CD4-positive, alpha-beta memory T cell (primary cell): ENCODE results near the gene CD34. TPM values are rescaled to one million over a fixed set of nuclear protein-coding genes. Genes with fewer than 3 reads are reported as not detected.

ENCODE experiments used
- CTCF ChIA-PET: fragments of 350-600 bp; sonication (Branson Sonifier 250); formaldehyde crosslinking; loops from one replicate; lab custom pipeline; 2021; ENCODE audit warnings: inconsistent platforms; ENCODE audit not compliant: partially characterized antibody; lab: Charles Lee
- POLR2A ChIA-PET: fragments of 350-600 bp; sonication (Branson Sonifier 250); formaldehyde crosslinking; loops from one replicate; lab custom pipeline; 2021; ENCODE audit not compliant: partially characterized antibody; lab: Charles Lee
- DNase-seq, 5 donors: peaks; one replicate each; pipeline versions ENCODE4 v3.0.0 to v3.0.0-alpha.2; 2020 to 2022; ENCODE audit warnings: mixed read lengths in 1 of 5
- H3K27ac ChIP-seq: one replicate; pipeline ENCODE4 v1.7.0; 2013; ENCODE audit warnings: low read depth, low read length
- H3K27me3 ChIP-seq: 2 replicates; pipeline ENCODE4 v1.7.0; 2013; ENCODE audit warnings: mild to moderate bottlenecking, low read length, moderate library complexity; ENCODE audit not compliant: insufficient read depth
- H3K36me3 ChIP-seq: 2 replicates; pipeline ENCODE4 v1.7.0; 2013; ENCODE audit warnings: mild to moderate bottlenecking, low read length, moderate library complexity; ENCODE audit not compliant: insufficient read depth
- H3K4me1 ChIP-seq: 2 replicates; pipeline ENCODE4 v1.7.0; 2013; ENCODE audit warnings: mild to moderate bottlenecking, low read length, moderate library complexity; ENCODE audit not compliant: insufficient read depth
- H3K4me3 ChIP-seq, 2 donors: one replicate each; pipeline ENCODE4 v1.7.0; 2013; ENCODE audit warnings: low read length in 2 of 2, mild to moderate bottlenecking in 1 of 2
- H3K9me3 ChIP-seq, 2 donors: one replicate each; pipeline ENCODE4 v1.7.0; 2013; ENCODE audit warnings: low read length in 2 of 2, control low read depth in 1 of 2; ENCODE audit not compliant: control insufficient read depth in 1 of 2
- H3K27ac Mint-ChIP-seq, 7 donors: one replicate each; pipeline ENCODE4 v1.8.0; 2020 to 2021; ENCODE audit warnings: mixed read lengths in 7 of 7, mild to moderate bottlenecking in 6 of 7, inconsistent platforms in 3 of 7, moderate library complexity in 3 of 7
- H3K27me3 Mint-ChIP-seq, 2 donors: one replicate each; pipeline ENCODE4 v1.8.0; 2020 to 2021; ENCODE audit warnings: mixed read lengths in 2 of 2
- H3K36me3 Mint-ChIP-seq, 2 donors: one replicate each; pipeline ENCODE4 v1.8.0; 2020 to 2021; ENCODE audit warnings: mixed read lengths in 2 of 2, inconsistent platforms in 1 of 2, mild to moderate bottlenecking in 1 of 2
- H3K4me1 Mint-ChIP-seq, 4 donors: one replicate each; pipeline ENCODE4 v1.8.0; 2020 to 2021; ENCODE audit warnings: mixed read lengths in 4 of 4, mild to moderate bottlenecking in 1 of 4
- H3K4me3 Mint-ChIP-seq, 8 donors: one replicate each; pipeline ENCODE4 v1.8.0; 2020 to 2021; ENCODE audit warnings: mixed read lengths in 8 of 8, mild to moderate bottlenecking in 7 of 8, moderate library complexity in 6 of 8, inconsistent platforms in 3 of 8
- H3K9me3 Mint-ChIP-seq, 8 donors: one replicate each; pipeline ENCODE4 v1.8.0; 2020 to 2021; ENCODE audit warnings: mixed read lengths in 8 of 8, mild to moderate bottlenecking in 5 of 8, inconsistent platforms in 3 of 8, moderate library complexity in 1 of 8
- intact Hi-C: fragments of 100-400 bp; cut with micrococcal nuclease; formaldehyde crosslinking; loops from one replicate; pipeline ENCODE4 v1.15.1; 2023
- polyA plus RNA-seq, 2 donors: library from polyadenylated mRNA; unstranded; fragments of 300-500 nt; fragmentation: Illumina TruSeq; gene quantifications; one replicate each; pipeline ENCODE4 v1.2.3, GENCODE V29; 2021
- total RNA-seq, 2 experiments: library from RNA; stranded (reverse); gene quantifications; one replicate each; pipeline ENCODE4 v1.2.3, GENCODE V29; 2021

Gene CD34
- total and polyA plus RNA-seq, 4 experiments from 2014 or later: 0.03 TPM; not detected in 3

DNA sequence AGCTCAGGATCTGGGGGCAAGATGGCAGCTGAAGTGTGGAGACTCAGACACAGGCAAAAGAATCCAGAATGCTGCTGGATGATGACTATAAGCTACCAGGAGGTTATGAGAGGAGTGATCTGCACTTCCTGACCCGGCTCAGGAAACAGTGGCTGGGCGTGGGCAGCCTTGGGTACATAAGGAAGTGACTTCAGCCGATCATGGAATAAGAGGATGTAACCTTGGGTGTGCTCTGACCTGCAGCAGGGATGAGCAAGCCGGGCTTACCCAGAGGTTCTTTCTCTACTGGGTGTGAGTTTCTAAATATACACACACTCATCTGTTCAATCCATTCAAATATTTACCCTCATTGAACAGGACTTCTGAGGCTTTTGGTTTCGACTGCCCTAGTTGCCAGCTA lies 62.7 kb downstream of the CD34 start:
- CTCF ChIA-PET: interaction anchor here (0.9 to 1.1 kb wide), 4 partner anchors 20 to 37 kb away, joined by 3 to 8 read pairs (median 5); no protein-coding TSS in a partner anchor
- no peak overlapping the region for H3K27ac ChIP-seq
- intact Hi-C loops: loop anchor here (2.0 kb wide), 1 partner anchor 17 kb away; no protein-coding TSS in a partner anchor
- peaks cover 77% of the 10 kb centered on the region for H3K4me1 ChIP-seq
- no peaks in the 10 kb centered on the region for H3K27me3 Mint-ChIP-seq
- H3K9me3 ChIP-seq: no peaks in the 10 kb centered on the region
- no peaks in the 10 kb centered on the region for H3K36me3 ChIP-seq
- peaks cover 34 to 66% of the 10 kb centered on the region in 2 donors for H3K36me3 Mint-ChIP-seq
- peak overlapping the region; percentile 8 to 89 (median 72) for H3K27ac Mint-ChIP-seq
- no peak for DNase-seq
- H3K4me3 ChIP-seq: no peak overlapping the region
- H3K9me3 Mint-ChIP-seq: no peaks in the 10 kb centered on the region
- H3K4me3 Mint-ChIP-seq: peak overlapping the region in 7 of 8 donors; percentile 33 to 80 (median 71)
- no peaks in the 10 kb centered on the region for H3K27me3 ChIP-seq
- peaks cover 74 to 98% (median 87%) of the 10 kb centered on the region in 4 donors for H3K4me1 Mint-ChIP-seq
- POLR2A ChIA-PET: interaction anchor here (0.7 to 3.9 kb wide), 6 partner anchors 11 to 24 kb away, joined by 3 to 18 read pairs (median 6); no protein-coding TSS in a partner anchor

DNA sequence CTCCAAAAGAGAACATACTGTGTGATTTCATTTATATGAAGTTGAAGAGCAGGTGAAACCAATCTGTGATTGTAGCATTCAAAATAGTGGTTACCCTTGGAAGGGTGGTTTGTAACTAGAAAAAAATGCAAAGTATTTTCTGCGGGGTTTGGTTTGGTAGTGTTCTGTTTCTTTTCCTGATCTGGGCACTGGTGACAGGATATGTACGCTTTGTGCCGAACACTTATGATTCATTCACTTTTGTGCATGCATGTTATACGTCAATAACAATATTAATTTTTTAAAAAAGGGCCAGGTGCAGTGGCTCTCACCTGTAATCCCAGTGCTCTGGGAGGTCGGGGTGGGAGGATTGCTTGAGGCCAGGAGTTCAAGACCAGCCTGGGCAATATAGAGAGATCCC lies 63.8 kb downstream of the CD34 start:
- Histone ChIP-seq H3K9me3 (no peaks in the 10 kb centered on the region), H3K4me3 (no peak overlapping the region), H3K27me3 (no peaks in the 10 kb centered on the region), H3K4me1 (peaks cover 76% of the 10 kb centered on the region), H3K36me3 (peaks cover 8% of the 10 kb centered on the region), H3K27ac (no peak overlapping the region)
- no peak for DNase-seq
- CTCF ChIA-PET: interaction anchor here (1.0 kb wide), 1 partner anchor 27 kb away, joined by 3 read pairs; no protein-coding TSS in a partner anchor
- Mint-ChIP-seq H3K9me3 (no peaks in the 10 kb centered on the region), H3K4me3 (no peak overlapping the region), H3K27me3 (no peaks in the 10 kb centered on the region), H3K4me1 (peaks cover 67 to 98% (median 84%) of the 10 kb centered on the region in 4 donors), H3K27ac (peak overlapping the region in 2 of 7 donors; percentile 20 to 37), H3K36me3 (peaks cover 30 to 64% of the 10 kb centered on the region in 2 donors)
- intact Hi-C loops: no loop called here
- POLR2A ChIA-PET: interaction anchor here (1.4 to 3.9 kb wide), 3 partner anchors 12 to 16 kb away, joined by 3 to 18 read pairs (median 5); no protein-coding TSS in a partner anchor

- no peaks in the 10 kb centered on the region for H3K27me3 ChIP-seq
- CTCF ChIA-PET: no interaction called here
- no peaks in the 10 kb centered on the region for H3K9me3 Mint-ChIP-seq
- H3K27me3 Mint-ChIP-seq: no peaks in the 10 kb centered on the region
- H3K36me3 Mint-ChIP-seq: peaks cover 23 to 50% of the 10 kb centered on the region in 2 donors
- H3K27ac Mint-ChIP-seq: peak overlapping the region in 5 of 7 donors; percentile 15 to 82 (median 53)
- H3K9me3 ChIP-seq: no peaks in the 10 kb centered on the region
- peaks cover 11% of the 10 kb centered on the region for H3K36me3 ChIP-seq
- no peak overlapping the region for H3K27ac ChIP-seq
- no peak overlapping the region for H3K4me3 Mint-ChIP-seq
- H3K4me3 ChIP-seq: no peak overlapping the region
- POLR2A ChIA-PET: no interaction called here
- no peak for DNase-seq
- H3K4me1 Mint-ChIP-seq: peaks cover 59 to 91% (median 75%) of the 10 kb centered on the region in 4 donors
- peaks cover 68% of the 10 kb centered on the region for H3K4me1 ChIP-seq
- intact Hi-C loops: no loop called here
These were observed 65.8 kb downstream of the CD34 start for GRCh38 chr1:207845109-207845508.

- peaks cover 67% of the 10 kb centered on the region for H3K4me1 ChIP-seq
- no peaks in the 10 kb centered on the region for H3K9me3 Mint-ChIP-seq
- H3K9me3 ChIP-seq: no peaks in the 10 kb centered on the region
- H3K36me3 Mint-ChIP-seq: peaks cover 23 to 51% of the 10 kb centered on the region in 2 donors
- peaks cover 57 to 89% (median 74%) of the 10 kb centered on the region in 4 donors for H3K4me1 Mint-ChIP-seq
- peak overlapping the region; percentile 4 to 82 (median 56) for H3K27ac Mint-ChIP-seq
- H3K4me3 Mint-ChIP-seq: no peak overlapping the region
- no peaks in the 10 kb centered on the region for H3K27me3 ChIP-seq
- peaks cover 11% of the 10 kb centered on the region for H3K36me3 ChIP-seq
- POLR2A ChIA-PET: no interaction called here
- CTCF ChIA-PET: no interaction called here
- no peak overlapping the region for H3K27ac ChIP-seq
- intact Hi-C loops: no loop called here
- H3K27me3 Mint-ChIP-seq: no peaks in the 10 kb centered on the region
- H3K4me3 ChIP-seq: no peak overlapping the region
- no peak for DNase-seq
These were observed 66.6 kb downstream of the CD34 start for GRCh38 chr1:207844371-207844770.

- no peaks in the 10 kb centered on the region for H3K9me3 ChIP-seq
- Mint-ChIP-seq H3K27me3 (no peaks in the 10 kb centered on the region), H3K4me3 (no peak overlapping the region), H3K36me3 (peaks cover 28 to 53% of the 10 kb centered on the region in 2 donors), H3K9me3 (no peaks in the 10 kb centered on the region), H3K27ac (peak overlapping the region in 4 of 7 donors; percentile 39 to 75 (median 50)), H3K4me1 (peaks cover 57 to 90% (median 73%) of the 10 kb centered on the region in 4 donors)
- CTCF ChIA-PET: interaction anchor here (1.1 to 3.0 kb wide), 8 partner anchors 8 to 43 kb away, joined by 3 to 15 read pairs (median 4); no protein-coding TSS in a partner anchor
- no peak for DNase-seq
- no peak overlapping the region for H3K4me3 ChIP-seq
- POLR2A ChIA-PET: interaction anchor here (0.8 to 1.6 kb wide), 3 partner anchors 9 to 19 kb away, joined by 3 to 6 read pairs (median 4); no protein-coding TSS in a partner anchor
- no peaks in the 10 kb centered on the region for H3K27me3 ChIP-seq
- H3K36me3 ChIP-seq: peaks cover 11% of the 10 kb centered on the region
- intact Hi-C loops: no loop called here
- peaks cover 68% of the 10 kb centered on the region for H3K4me1 ChIP-seq
- no peak overlapping the region for H3K27ac ChIP-seq
These were observed 68.4 kb downstream of the CD34 start for GRCh38 chr1:207842506-207842905.

DNA sequence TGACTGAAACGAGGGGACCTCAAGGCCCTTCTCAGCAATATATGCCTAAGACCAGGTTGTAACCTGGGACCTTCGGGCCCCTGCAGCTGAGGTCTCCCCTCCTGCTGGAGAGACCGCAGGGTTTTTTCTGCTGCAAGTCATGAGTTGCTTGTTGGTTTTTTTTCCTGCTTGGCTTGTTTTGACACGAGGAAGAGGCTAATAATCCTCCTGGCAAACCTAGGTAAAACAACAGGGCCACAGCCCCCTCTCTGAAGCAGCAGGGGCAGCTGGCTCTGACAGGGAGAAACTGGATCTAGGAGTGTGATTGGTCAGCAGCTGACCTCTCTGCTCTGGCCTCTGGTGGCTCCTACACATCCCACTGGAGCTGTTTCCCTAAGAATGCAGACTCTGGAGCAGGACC lies 69.0 kb downstream of the CD34 start:
- H3K4me1 Mint-ChIP-seq: peaks cover 58 to 91% (median 76%) of the 10 kb centered on the region in 4 donors
- no peaks in the 10 kb centered on the region for H3K27me3 ChIP-seq
- no peaks in the 10 kb centered on the region for H3K9me3 ChIP-seq
- no peak for DNase-seq
- POLR2A ChIA-PET: interaction anchor here (0.6 to 1.6 kb wide), 4 partner anchors 8 to 20 kb away, joined by 3 to 6 read pairs (median 4); no protein-coding TSS in a partner anchor
- H3K9me3 Mint-ChIP-seq: no peaks in the 10 kb centered on the region
- peaks cover 73% of the 10 kb centered on the region for H3K4me1 ChIP-seq
- peaks cover 15% of the 10 kb centered on the region for H3K36me3 ChIP-seq
- H3K27ac ChIP-seq: no peak overlapping the region
- H3K4me3 ChIP-seq: no peak overlapping the region
- intact Hi-C loops: no loop called here
- no peaks in the 10 kb centered on the region for H3K27me3 Mint-ChIP-seq
- CTCF ChIA-PET: interaction anchor here (0.7 to 3.0 kb wide), 8 partner anchors 8 to 43 kb away, joined by 3 to 15 read pairs (median 4); no protein-coding TSS in a partner anchor
- no peak overlapping the region for H3K4me3 Mint-ChIP-seq
- peak overlapping the region in 4 of 7 donors; percentile 29 to 64 (median 57) for H3K27ac Mint-ChIP-seq
- H3K36me3 Mint-ChIP-seq: peaks cover 28 to 56% of the 10 kb centered on the region in 2 donors

DNA sequence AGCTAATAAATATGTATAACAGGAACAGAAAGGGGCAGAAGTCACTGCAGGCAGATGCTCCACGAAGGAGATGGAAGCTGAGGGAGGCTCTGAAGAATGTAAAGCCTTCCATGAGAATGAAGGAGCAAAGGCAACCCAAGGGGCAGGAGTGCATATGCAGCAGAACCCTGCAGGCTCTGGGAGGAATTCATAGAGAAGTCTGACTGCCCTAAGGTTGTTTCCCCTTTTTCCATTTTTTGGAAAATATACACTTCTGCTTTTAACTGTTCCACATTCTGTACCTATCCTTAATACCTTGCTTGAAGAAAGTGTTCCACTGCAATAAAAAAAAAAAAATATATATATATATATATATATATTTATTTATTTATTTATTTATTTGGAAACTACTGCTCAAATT lies 69.6 kb downstream of the CD34 start:
- no peaks in the 10 kb centered on the region for H3K27me3 ChIP-seq
- ChIA-PET POLR2A (interaction anchor here (1.6 kb wide), 1 partner anchor 17 kb away, joined by 6 read pairs; no protein-coding TSS in a partner anchor), CTCF (interaction anchor here (1.7 to 3.0 kb wide), 3 partner anchors 12 to 23 kb away, joined by 5 to 15 read pairs (median 5); no protein-coding TSS in a partner anchor)
- no peak overlapping the region for H3K4me3 ChIP-seq
- H3K4me3 Mint-ChIP-seq: no peak overlapping the region
- H3K4me1 Mint-ChIP-seq: peaks cover 57 to 91% (median 79%) of the 10 kb centered on the region in 4 donors
- no peaks in the 10 kb centered on the region for H3K27me3 Mint-ChIP-seq
- peak overlapping the region in 5 of 7 donors; percentile 16 to 67 (median 58) for H3K27ac Mint-ChIP-seq
- intact Hi-C loops: no loop called here
- peaks cover 18% of the 10 kb centered on the region for H3K36me3 ChIP-seq
- H3K27ac ChIP-seq: no peak overlapping the region
- H3K9me3 Mint-ChIP-seq: no peaks in the 10 kb centered on the region
- H3K4me1 ChIP-seq: peaks cover 77% of the 10 kb centered on the region
- DNase-seq: no peak
- H3K36me3 Mint-ChIP-seq: peaks cover 30 to 60% of the 10 kb centered on the region in 2 donors
- H3K9me3 ChIP-seq: no peaks in the 10 kb centered on the region
